ENCODE results near the gene DSE.

DNA sequence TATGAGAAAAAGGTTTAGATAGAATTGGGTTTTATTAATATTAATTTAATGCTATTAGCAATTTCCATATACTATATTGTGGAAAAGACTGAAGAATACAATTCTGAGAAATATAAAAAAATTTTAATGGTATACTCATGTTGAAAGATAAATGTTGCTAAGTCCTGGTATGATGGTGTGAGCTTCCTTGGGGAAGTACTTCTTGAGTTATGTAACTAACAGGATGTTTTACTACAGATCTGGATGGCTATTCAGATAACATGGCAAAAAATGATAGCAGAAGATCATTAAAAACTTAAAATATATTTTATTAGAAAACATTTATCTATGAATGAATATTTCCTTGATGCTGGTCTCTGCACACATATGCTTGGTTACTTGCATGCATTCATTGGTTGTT is 66.9 kb downstream of the DSE start:
- no peak for TF ChIP-seq EZH2 (IDR thresholded peaks at IDR 0.05; ENCODE audit: low read depth)
- TF ChIP-seq, protein P1, sequence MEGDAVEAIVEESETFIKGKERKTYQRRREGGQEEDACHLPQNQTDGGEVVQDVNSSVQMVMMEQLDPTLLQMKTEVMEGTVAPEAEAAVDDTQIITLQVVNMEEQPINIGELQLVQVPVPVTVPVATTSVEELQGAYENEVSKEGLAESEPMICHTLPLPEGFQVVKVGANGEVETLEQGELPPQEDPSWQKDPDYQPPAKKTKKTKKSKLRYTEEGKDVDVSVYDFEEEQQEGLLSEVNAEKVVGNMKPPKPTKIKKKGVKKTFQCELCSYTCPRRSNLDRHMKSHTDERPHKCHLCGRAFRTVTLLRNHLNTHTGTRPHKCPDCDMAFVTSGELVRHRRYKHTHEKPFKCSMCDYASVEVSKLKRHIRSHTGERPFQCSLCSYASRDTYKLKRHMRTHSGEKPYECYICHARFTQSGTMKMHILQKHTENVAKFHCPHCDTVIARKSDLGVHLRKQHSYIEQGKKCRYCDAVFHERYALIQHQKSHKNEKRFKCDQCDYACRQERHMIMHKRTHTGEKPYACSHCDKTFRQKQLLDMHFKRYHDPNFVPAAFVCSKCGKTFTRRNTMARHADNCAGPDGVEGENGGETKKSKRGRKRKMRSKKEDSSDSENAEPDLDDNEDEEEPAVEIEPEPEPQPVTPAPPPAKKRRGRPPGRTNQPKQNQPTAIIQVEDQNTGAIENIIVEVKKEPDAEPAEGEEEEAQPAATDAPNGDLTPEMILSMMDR (conservative IDR thresholded peaks at IDR 0.05), result no peak

All from PC-9 (cell line).